Esophagus muscularis mucosa (tissue), 4 donors: ENCODE results near the gene LILRB3.

Experiments
- CTCF ChIP-seq, 3 experiments: fragments of 200-600 bp in 2 of 3; fragments of 450-650 bp in 1 of 3; sonication (generic) in 2 of 3; IDR thresholded peaks; one replicate each; pipeline ENCODE4 v1.5.1; 2017 to 2019; ENCODE audit warnings: antibody characterized with exemption in 3 of 3, mild to moderate bottlenecking in 2 of 3, moderate library complexity in 1 of 3
- EP300 ChIP-seq: sonication (generic); formaldehyde crosslinking; IDR thresholded peaks from one replicate; pipeline ENCODE4 v1.6.1; 2017; ENCODE audit warnings: antibody characterized with exemption
- POLR2A ChIP-seq: fragments of 450-650 bp; IDR thresholded peaks from one replicate; pipeline ENCODE4 v1.6.1; 2017; ENCODE audit warnings: antibody characterized with exemption, moderate library complexity, mild to moderate bottlenecking, low read depth
- POLR2AphosphoS5 ChIP-seq, 2 donors: sonication (generic); formaldehyde crosslinking; IDR thresholded peaks; one replicate each; pipeline ENCODE4 v1.6.1; 2017; ENCODE audit warnings: antibody characterized with exemption in 2 of 2

- TF ChIP-seq CTCF (IDR thresholded peaks at IDR 0.05): no peak
- TF ChIP-seq POLR2A: no peak
- TF ChIP-seq EP300: no peak
- TF ChIP-seq POLR2AphosphoS5 (IDR thresholded peaks at IDR 0.05): no peak
Measured at GRCh38 chr19:54197121-54197520, 25.7 kb downstream of the LILRB3 start.
